Testis (tissue), 3 donors: ENCODE measurements around the gene ARHGEF28. TPM values are rescaled to one million over a fixed set of nuclear protein-coding genes. Genes with fewer than 3 reads are reported as not detected.

Experiments
- DNase-seq: peaks from one replicate; pipeline ENCODE4 v3.0.0-alpha.2; 2019
- H3K27ac ChIP-seq, 2 donors: fragments of 200-600 bp; sonication (generic); one replicate each; pipeline ENCODE4 v1.5.1; 2019
- H3K27me3 ChIP-seq: fragments of 200-600 bp; sonication (generic); one replicate; pipeline ENCODE4 v1.5.1; 2019
- H3K36me3 ChIP-seq: fragments of 200-600 bp; sonication (generic); one replicate; pipeline ENCODE4 v1.5.1; 2017; ENCODE audit warnings: low read depth; ENCODE audit errors: missing control alignments
- H3K4me1 ChIP-seq: fragments of 200-600 bp; sonication (generic); one replicate; pipeline ENCODE4 v1.5.1; 2019
- H3K4me3 ChIP-seq, 2 donors: fragments of 200-600 bp; sonication (generic); one replicate each; pipeline ENCODE4 v1.5.1; 2017 to 2019
- H3K9me3 ChIP-seq: fragments of 200-600 bp; sonication (generic); one replicate; pipeline ENCODE4 v1.5.1; 2017
- POLR2A ChIP-seq: fragments of 450-650 bp; IDR thresholded peaks from one replicate; pipeline ENCODE4 v1.6.1; 2017; ENCODE audit warnings: antibody characterized with exemption, mild to moderate bottlenecking, moderate library complexity
- WGBS, 2 donors: methylation state at CpG; one replicate each; pipeline ENCODE4 v1.1.5; 2018; 5-methylcytosine and 5-hydroxymethylcytosine counted together
- intact Hi-C: fragments of 100-400 bp; cut with DNase I; formaldehyde crosslinking; loops from one replicate; pipeline ENCODE4 v1.15.1; 2023; ENCODE audit warnings: low total_unique reads
- polyA plus RNA-seq: library from polyadenylated mRNA; stranded (reverse); fragments of 350-450 nt; fragmentation: Illumina TruSeq; extraction: RNeasy Lipid Tissue Mini Kit (QIAGEN cat#74804); gene quantifications from one replicate; pipeline ENCODE4 v1.2.3, GENCODE V29; 2014; ENCODE audit warnings: low read depth, low replicate concordance; ENCODE audit not compliant: insufficient read depth
- total RNA-seq, 2 donors: library from RNA; depleted of rRNA; stranded (reverse); fragments of >200 nt; gene quantifications; one replicate each; pipeline ENCODE4 v1.2.3, GENCODE V29; 2016
- TF ChIP-seq, protein P1 (sequence below), 3 experiments: fragments of 450-650 bp in 2 of 3; fragments of 200-600 bp in 1 of 3; sonication (generic) in 1 of 3; IDR thresholded peaks; one replicate each; pipeline ENCODE4 v1.5.1; 2016 to 2019; ENCODE audit warnings: antibody characterized with exemption in 3 of 3, mild to moderate bottlenecking in 2 of 3, moderate library complexity in 1 of 3

The ARHGEF28 gene
- total and polyA plus RNA-seq, 3 donors from 2014 or later, result 3.9 to 8.7 (median 8.0) TPM

DNA sequence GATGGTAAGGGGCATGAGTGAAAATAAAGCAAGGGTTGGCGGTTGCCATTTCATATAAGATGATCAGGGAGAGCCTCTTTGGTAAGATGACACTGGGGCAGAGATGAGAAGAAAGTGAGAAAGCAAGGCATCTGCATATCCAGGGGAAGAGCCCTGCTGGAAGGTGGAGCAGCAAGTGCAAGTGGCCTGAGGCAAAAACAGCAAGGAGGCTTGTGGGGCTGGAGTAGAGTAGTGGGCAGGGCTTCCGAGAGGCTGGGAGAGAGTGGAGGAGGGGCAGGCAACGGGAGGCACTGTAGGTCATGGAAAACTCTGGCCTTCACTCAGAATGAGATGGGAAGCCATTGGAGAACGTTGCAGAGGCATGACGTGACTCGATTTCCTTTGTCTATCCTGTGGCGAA, 199.2 kb downstream of the ARHGEF28 start:
- WGBS, 2 donors, result 95 to 97% methylated on average over 7 of the region's 7 CpGs
- TF ChIP-seq, protein P1, sequence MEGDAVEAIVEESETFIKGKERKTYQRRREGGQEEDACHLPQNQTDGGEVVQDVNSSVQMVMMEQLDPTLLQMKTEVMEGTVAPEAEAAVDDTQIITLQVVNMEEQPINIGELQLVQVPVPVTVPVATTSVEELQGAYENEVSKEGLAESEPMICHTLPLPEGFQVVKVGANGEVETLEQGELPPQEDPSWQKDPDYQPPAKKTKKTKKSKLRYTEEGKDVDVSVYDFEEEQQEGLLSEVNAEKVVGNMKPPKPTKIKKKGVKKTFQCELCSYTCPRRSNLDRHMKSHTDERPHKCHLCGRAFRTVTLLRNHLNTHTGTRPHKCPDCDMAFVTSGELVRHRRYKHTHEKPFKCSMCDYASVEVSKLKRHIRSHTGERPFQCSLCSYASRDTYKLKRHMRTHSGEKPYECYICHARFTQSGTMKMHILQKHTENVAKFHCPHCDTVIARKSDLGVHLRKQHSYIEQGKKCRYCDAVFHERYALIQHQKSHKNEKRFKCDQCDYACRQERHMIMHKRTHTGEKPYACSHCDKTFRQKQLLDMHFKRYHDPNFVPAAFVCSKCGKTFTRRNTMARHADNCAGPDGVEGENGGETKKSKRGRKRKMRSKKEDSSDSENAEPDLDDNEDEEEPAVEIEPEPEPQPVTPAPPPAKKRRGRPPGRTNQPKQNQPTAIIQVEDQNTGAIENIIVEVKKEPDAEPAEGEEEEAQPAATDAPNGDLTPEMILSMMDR (IDR thresholded peaks at IDR 0.05), result no peak
- no peak for TF ChIP-seq POLR2A

DNA sequence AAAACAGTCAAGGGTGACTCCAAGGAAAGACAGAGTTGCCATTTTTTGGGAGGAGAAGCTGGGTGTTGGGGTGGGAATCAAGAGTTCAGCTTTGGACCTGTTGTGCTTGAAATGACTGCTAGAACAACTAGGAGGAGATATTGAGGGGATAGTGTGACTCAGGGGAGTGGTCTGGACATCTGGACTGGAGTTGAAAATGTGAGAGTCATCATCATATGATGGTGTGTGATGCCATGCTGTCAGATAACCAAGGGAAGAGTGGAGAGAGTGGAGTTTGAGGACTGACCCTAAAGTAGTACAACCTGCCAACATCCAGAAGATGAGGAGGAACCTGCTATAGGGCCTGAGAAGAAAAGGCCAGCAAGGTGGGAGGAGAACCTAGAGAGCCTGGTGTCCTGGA, 199.7 kb downstream of the ARHGEF28 start:
- no peaks in the 10 kb centered on the region for H3K36me3 ChIP-seq
- TF ChIP-seq, protein P1 (IDR thresholded peaks at IDR 0.05), result no peak
- TF ChIP-seq POLR2A, result no peak
- no peak overlapping the region for H3K4me3 ChIP-seq
- no peaks in the 10 kb centered on the region for H3K27me3 ChIP-seq
- H3K27ac ChIP-seq, result peak overlapping the region in 1 of 2 donors; percentile 76
- peaks cover 11% of the 10 kb centered on the region for H3K4me1 ChIP-seq
- intact Hi-C loops, result no loop called here
- no peak for DNase-seq
- H3K9me3 ChIP-seq, result no peaks in the 10 kb centered on the region

More for the DNA sequence above, 199.2 kb downstream of the ARHGEF28 start:
- H3K27me3 ChIP-seq, result no peaks in the 10 kb centered on the region
- H3K27ac ChIP-seq, result peak overlapping the region in 1 of 2 donors; percentile 76
- H3K9me3 ChIP-seq, result no peaks in the 10 kb centered on the region
- H3K4me3 ChIP-seq, result no peak overlapping the region
- DNase-seq, result no peak
- peaks cover 11% of the 10 kb centered on the region for H3K4me1 ChIP-seq
- H3K36me3 ChIP-seq, result no peaks in the 10 kb centered on the region
- intact Hi-C loops, result no loop called here

DNA sequence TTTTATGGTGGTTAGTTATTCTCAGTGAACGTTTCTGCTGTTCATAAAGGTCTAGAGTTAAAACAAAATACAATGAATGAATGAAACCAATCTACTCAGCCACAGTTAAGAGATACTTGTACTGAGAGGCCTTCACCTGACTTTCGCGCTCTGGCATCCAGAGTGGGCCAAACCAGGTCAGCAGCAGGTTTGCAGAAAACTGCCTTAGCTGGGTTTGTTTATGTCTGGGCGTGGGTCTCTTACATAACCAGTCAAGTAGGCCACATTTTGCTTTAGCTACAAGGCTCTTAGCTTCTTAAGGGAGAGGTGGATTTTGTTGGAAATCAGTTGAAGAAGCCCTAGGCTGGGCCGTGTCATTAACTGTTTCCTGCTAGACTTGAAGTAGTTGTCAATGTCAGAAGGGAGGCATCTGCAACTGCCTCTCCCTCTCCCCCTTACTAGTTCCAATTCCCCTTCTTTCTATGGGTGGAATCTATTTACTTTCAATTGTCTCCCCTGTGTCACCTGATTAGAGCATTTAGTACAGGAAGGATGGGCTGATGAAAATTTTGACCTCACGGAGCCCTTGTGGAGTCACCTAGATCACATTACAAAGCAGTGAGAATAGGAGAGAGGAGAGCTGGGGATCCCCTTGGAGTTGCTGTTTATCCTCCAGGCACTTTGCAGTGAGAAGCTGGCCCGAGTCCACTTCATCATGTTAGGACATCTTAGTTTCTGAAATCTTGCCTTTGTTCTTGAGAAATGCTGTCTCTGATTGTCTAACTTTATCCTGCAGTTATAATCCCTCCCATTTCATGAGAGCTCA, 200.5 kb downstream of the ARHGEF28 start:
- peaks cover 11% of the 10 kb centered on the region for H3K4me1 ChIP-seq
- no peaks in the 10 kb centered on the region for H3K9me3 ChIP-seq
- WGBS, 2 donors, result 64 to 67% methylated on average over 7 of the region's 7 CpGs
- intact Hi-C loops, result no loop called here
- no peaks in the 10 kb centered on the region for H3K36me3 ChIP-seq
- peak; percentile 73 for DNase-seq
- no peak overlapping the region for H3K4me3 ChIP-seq
- no peak for TF ChIP-seq POLR2A
- TF ChIP-seq, protein P1 (IDR thresholded peaks at IDR 0.05), result no peak
- H3K27ac ChIP-seq, result peak overlapping the region; percentile 5 to 76
- no peaks in the 10 kb centered on the region for H3K27me3 ChIP-seq

DNA sequence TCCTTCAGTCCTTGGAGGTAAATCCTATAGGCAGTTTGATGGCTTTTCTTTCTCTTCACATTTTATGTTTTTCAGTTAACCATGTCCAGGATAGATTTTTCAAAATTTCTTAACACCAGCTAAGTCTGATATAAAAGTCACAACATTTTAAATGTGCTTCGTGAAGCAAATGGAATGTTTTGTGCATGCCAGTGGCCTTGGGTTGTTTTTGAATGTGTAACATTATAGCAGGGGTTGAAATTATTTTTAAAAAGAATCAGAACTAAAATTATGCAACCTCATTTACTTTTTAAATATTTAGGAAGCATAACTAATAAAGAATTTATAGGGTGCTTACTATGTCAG, 201.1 kb downstream of the ARHGEF28 start:
- H3K4me1 ChIP-seq, result peaks cover 11% of the 10 kb centered on the region
- H3K36me3 ChIP-seq, result no peaks in the 10 kb centered on the region
- H3K9me3 ChIP-seq, result no peaks in the 10 kb centered on the region
- intact Hi-C loops, result no loop called here
- DNase-seq, result no peak
- TF ChIP-seq, protein P1 (IDR thresholded peaks at IDR 0.05), result no peak
- TF ChIP-seq POLR2A, result no peak
- H3K4me3 ChIP-seq, result no peak overlapping the region
- WGBS, 2 donors, result 33 to 43% methylated on average over 1 of the region's 1 CpG
- peak overlapping the region; percentile 5 to 76 for H3K27ac ChIP-seq
- H3K27me3 ChIP-seq, result no peaks in the 10 kb centered on the region

DNA sequence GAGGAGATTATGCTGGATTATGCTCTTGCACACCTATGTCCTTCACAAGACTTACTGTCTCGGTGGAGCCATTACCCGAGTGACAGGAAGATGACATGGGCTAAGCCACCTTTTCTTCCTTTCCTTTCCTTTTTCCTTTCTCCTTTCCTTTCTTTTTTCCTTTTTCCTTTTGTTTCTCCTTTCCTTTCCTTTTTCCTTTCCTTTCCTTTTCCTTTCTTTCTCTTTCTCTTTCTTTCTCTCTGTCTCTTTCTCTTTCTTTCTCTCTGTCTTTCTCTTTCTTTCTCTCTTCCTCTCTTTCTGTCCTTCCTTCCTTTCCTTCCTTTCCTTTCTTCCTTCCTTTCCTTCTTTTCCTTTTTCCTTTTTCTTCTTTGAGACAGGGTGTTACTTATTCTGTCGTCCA, 202.5 kb downstream of the ARHGEF28 start:
- intact Hi-C loops, result no loop called here
- no peak overlapping the region for H3K27ac ChIP-seq
- no peak for TF ChIP-seq POLR2A
- TF ChIP-seq, protein P1 (IDR thresholded peaks at IDR 0.05), result no peak
- no peak for DNase-seq
- WGBS, 2 donors, result 93 to 94% methylated on average over 3 of the region's 3 CpGs
- H3K36me3 ChIP-seq, result no peaks in the 10 kb centered on the region
- H3K4me1 ChIP-seq, result peaks cover 11% of the 10 kb centered on the region
- no peaks in the 10 kb centered on the region for H3K27me3 ChIP-seq
- H3K9me3 ChIP-seq, result no peaks in the 10 kb centered on the region
- H3K4me3 ChIP-seq, result no peak overlapping the region
